GM04503 (cell line): ENCODE measurements around the gene KCNH3.

Source experiments
- DNase-seq: peaks from one replicate; pipeline ENCODE4 v3.0.0-alpha.2; 2012; ENCODE audit warnings: low read depth

Gene KCNH3

DNA sequence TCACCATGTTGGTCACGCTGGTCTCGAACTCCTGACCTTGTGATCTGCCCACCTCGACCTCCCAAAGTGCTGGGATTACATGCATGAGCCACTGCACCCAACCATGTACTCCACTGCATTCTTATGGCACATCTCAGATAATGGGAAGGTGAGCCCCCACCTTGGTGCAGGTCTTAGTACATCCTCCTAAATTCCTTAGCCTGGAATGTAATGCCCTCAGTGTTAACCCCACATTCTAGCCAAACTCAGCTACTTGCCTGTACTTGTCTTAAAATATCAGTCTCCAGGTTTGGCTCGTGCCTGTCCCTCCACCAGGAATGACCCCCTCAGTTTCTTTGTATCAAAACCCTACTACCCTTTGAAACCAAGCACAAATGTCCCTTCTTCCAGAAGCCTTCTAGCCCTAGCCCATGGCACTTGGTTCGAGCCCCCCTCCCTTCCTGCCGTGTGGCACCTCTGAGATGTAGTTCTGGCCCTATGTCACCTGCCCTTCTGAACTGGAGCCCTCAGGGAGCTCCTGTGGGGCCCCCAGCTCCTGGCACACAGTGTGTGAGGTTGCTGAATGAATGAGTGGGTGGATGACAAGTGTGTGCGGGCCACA, 8.4 kb downstream of the KCNH3 start:
- no peak for DNase-seq

DNA sequence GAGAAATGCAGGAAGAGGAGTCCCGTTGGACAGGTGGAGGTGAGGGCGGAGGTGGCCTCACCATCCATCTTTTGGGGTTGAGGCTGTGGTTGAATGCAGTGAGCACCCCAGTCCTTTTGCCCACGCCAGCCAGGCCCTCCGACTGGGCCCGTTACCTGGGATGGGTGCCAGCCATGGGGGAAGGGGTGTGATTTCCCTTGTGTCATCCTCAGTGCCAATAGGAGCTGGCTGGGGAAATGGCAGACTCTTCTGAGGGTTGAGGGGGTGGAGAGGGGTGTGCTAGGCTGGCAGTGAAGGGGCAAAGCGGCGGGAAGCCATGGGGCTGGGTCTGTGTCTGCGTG, 9.6 kb downstream of the KCNH3 start:
- DNase-seq: no peak

DNA sequence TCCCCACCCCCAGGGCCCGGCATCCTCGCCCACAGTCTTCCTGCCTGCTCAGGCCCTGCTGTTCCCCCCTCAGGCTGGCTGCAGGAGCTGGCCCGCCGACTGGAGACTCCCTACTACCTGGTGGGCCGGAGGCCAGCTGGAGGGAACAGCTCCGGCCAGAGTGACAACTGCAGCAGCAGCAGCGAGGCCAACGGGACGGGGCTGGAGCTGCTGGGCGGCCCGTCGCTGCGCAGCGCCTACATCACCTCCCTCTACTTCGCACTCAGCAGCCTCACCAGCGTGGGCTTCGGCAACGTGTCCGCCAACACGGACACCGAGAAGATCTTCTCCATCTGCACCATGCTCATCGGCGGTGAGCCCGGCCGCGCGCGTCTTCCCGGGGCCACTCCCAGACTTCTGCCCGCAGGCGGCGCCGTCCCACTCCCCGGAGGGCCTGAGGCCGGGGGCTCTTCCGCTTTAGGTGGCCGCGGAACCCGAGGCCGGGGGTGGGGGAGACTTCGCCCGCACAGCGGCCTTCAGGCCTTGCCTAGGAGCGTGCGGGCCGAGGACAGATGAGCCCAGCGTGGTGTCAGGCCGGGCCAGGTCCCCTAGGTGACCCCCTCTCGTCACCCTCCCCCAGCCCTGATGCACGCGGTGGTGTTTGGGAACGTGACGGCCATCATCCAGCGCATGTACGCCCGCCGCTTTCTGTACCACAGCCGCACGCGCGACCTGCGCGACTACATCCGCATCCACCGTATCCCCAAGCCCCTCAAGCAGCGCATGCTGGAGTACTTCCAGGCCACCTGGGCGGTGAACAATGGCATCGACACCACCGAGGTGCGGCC, 10.2 kb downstream of the KCNH3 start:
- no peak for DNase-seq

DNA sequence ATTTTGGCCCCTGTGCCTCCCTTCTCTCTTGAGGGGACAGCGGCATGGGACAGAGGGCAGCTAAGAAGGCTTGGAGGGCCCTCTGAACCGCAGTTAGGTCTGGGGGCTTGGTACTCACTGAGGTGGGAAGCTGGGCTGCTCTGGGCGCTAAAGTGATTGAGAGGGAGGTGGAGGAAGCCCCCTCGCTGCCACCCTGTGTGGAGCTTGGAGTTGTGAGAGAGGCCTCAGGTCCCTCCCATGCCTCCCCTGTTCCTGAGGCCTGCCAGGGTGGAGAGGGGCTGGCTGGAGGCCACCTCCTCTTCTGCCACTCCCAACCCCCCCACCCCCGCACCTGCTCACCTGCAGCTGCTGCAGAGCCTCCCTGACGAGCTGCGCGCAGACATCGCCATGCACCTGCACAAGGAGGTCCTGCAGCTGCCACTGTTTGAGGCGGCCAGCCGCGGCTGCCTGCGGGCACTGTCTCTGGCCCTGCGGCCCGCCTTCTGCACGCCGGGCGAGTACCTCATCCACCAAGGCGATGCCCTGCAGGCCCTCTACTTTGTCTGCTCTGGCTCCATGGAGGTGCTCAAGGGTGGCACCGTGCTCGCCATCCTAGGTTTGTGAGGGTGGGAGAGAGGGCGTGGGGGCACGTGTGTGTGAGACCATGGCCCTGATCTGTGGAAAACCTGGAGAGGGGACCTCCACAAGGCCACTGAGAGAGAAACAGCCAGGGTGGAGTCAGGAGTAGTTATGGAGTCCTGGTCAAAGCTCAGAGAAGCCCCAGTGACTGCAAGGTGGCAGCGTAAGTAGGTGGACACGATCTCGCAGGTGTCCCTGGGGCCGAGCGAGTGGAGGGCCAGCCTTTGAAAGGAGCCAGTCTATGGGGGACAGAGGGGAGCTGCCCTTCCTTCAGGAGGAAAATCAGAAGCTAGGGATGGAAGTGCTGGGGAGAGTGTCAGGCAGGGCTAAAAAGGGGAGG, 11.2 kb downstream of the KCNH3 start:
- DNase-seq: no peak

DNA sequence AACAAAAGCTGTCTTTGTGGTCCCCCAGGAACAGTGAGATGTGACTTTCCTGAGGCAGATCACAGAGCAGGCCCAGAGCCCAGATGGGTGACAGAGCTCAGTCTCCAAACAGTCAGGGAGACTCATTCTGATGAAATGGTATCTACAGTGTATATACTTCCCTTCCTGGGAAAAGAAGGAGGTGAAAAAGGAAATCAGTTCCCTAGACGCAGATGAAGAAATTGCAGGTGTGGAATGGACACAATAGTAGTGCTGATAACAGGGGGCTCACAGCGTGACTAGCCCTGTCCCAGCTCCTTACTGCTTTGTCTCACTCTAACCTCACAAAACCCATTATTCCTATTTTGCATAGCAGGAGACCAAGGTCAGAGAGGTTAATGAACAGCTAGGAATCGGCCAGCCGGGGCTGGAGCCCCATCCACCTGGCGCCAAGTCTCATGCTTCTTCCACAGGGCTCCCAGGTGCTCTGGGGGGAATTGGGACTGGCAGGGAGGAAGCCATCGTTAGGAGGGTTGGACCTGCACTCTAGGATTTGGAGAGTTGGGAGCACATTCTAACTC, 11.9 kb downstream of the KCNH3 start:
- DNase-seq: no peak

DNA sequence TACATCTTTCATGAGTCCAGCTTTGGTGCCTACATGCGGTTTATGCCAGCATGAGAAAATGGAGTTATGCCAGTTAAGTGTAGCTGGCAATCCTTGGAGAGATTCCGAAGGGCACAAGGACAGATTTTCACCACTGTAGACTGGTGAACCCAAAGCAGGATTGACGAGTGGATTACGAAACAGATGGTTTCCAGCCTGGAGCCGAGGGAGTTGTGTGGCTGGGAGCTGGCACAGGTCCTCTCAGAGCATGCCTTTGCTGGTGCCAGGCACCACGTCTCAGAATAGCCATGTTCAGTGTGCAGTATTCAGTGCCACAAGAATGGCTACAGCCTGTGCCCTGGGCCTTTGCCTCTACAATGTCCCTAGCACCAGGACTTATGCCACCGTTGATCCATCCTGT, 13.2 kb downstream of the KCNH3 start:
- no peak for DNase-seq

DNA sequence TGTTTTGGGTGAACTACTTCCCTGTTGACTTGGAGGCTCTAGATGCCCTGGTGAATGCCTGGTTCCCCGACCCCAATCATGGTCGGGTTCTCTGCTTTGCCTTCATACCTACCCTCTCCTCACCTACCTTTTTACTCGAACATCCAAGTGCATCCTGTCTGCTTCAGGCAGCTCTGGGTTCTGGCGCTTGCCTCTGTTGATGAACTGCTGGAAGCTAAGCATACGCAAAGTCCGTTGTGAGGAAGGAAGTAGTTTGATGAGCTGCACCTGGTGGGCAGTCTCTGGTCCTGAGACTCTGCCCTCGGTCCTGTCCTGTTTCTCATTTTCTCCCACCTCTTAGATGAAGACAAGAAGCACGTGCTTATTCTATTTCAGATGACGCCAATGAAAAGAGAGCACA, 13.6 kb downstream of the KCNH3 start:
- DNase-seq: no peak

DNA sequence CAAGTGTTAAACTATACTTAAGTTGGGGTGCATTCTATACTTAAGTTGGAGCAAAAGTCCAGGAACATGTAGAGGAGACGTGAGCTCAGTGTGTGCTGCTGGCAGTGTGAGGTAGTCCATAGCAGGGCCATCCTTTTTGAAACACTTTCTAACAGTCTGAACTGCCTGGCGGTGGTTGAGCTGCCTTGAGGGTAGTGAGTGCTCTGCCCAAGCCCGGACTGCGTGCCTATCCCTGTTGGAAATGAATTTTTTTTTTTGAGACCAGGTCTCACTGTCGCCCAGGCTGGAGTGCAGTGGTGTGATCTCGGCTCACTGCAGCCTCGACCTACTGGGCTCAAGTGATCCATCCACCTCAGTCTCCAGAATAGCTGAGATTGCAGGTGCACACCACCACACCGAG, 14.1 kb downstream of the KCNH3 start:
- no peak for DNase-seq

DNA sequence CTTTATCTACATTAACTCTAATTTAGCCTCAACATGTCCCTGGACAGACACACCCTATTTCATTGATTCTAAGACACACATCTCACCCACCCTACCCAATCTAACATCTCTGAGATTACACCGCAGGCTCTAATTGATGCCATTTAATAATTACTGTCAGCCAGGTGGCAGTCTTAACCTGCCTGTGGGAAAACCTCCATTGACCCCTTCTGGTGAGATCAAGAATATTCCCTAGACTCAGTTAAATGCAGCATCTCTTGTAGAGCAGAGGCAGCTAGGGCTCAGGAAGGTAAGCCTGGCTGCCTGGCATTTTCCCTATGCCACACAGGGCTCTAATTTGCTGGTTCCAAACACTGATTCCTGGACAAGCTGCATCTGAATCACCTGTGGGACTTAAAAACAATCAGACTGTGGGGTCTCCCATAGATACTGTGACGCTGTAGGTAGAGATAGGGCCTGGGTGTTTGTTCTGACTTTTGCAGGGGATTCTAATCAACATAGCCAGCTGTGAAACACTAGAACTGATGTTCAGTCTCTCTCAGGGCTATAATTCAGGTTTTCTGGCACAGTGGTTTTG, 14.8 kb downstream of the KCNH3 start:
- DNase-seq: no peak

DNA sequence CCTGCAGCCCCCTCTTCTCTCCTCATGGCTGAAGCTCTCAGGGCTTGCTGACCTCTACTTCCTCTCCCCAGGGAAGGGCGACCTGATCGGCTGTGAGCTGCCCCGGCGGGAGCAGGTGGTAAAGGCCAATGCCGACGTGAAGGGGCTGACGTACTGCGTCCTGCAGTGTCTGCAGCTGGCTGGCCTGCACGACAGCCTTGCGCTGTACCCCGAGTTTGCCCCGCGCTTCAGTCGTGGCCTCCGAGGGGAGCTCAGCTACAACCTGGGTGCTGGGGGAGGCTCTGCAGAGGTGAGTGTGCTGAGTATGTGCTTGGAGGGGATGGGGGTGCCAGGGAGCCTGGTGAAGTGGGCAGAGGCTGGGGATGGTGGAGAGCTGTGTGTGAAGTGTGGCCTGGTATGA, 15.4 kb downstream of the KCNH3 start:
- DNase-seq: no peak

DNA sequence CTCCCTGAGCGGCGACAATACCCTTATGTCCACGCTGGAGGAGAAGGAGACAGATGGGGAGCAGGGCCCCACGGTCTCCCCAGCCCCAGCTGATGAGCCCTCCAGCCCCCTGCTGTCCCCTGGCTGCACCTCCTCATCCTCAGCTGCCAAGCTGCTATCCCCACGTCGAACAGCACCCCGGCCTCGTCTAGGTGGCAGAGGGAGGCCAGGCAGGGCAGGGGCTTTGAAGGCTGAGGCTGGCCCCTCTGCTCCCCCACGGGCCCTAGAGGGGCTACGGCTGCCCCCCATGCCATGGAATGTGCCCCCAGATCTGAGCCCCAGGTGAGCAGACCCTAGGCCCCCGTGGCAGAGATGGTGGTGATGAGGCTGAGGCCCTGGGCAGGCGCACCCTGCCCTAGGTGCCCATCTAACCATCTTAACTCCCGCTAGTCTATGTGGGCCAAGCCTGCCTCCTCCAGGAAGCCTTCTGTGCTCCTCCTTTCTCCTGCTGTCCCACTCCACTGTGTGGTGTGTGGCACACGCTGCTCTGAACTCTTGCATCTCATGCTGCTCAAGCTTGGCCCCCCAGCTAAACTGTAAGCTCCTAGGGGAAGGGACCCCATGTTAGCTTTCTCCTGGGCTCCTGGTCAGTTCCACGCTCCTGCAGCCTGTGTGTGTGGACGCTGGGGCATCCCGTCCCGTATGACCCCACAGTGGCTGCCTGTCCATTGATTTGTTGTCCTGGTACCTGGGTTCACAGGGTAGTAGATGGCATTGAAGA, 17.0 kb downstream of the KCNH3 start:
- no peak for DNase-seq

DNA sequence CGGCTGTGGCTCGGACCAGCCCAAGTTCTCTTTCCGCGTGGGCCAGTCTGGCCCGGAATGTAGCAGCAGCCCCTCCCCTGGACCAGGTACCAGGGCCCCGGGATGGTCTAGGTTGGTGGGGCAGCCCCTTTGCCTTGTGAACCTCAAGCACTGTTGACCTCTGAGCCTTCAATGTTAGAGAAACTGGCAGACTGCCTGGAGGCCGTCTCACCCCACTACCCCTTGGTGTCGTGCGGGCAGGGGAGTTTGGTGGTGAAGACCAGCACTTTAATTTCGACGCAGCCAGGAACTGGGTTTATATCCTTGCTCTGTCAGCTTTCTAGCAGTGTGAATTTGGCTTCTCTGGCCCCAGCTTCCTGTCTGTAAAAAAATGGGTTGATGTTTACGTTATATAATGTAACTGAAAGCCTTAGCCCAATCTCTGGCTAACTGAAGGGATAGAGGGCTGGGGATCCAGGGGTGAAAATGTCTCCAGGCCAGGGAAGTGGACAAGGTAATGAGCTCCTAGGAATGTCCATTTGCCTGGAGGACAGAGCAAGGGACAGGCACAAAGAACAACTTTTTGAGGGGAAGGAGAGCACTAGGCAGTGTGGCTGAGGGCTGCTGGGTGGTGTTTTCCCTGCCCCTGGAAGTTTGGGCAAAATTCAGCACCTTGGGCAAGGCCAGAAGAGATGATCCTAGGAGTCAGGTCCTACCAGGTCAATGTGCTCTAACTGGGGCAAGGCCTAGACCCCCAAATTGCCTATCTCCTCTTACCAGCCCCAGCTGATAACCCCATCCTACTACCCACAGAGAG, 17.8 kb downstream of the KCNH3 start:
- no peak for DNase-seq

DNA sequence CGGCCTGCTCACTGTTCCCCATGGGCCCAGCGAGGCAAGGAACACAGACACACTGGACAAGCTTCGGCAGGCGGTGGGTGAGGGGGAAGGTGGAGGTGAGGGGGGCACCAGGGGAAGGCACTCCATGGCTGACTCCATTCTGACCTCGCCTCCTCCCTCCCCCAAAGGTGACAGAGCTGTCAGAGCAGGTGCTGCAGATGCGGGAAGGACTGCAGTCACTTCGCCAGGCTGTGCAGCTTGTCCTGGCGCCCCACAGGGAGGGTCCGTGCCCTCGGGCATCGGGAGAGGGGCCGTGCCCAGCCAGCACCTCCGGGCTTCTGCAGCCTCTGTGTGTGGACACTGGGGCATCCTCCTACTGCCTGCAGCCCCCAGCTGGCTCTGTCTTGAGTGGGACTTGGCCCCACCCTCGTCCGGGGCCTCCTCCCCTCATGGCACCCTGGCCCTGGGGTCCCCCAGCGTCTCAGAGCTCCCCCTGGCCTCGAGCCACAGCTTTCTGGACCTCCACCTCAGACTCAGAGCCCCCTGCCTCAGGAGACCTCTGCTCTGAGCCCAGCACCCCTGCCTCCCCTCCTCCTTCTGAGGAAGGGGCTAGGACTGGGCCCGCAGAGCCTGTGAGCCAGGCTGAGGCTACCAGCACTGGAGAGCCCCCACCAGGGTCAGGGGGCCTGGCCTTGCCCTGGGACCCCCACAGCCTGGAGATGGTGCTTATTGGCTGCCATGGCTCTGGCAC, 18.5 kb downstream of the KCNH3 start:
- DNase-seq: no peak

DNA sequence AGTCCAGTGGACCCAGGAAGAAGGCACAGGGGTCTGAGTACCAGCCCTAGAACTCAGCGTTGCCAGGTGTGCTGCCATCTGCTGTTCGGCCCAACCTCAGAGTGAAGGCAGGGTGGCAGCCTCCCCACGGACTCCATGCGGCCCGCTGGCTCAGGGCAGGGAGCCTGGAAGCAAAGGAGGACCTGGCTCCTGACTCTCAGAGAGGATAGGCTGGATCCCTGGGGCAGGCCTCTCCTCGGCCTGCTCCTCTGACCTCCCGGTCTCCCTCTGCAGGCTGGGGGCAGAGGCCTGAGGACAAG, 19.0 kb downstream of the KCNH3 start:
- DNase-seq: no peak

DNA sequence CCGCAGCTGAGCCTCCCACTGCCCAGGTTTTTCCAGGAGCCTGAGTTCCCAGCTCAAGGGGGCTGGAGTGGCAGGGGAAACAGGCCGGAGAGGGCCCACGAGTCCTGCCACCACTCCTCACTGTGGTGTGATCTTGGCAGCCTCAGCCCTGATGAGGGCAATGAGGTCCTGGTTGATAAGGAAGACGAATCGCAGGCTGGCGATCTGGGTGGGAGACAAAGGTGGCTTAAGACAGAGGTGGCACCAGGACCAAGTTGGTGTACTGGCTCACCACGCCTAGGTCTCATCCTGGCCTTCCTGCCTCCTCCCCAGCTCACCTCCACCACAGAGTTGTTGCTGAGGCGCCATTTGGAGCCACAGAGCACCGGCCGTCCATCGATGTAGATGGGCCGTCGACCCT, 19.7 kb downstream of the KCNH3 start:
- no peak for DNase-seq

DNA sequence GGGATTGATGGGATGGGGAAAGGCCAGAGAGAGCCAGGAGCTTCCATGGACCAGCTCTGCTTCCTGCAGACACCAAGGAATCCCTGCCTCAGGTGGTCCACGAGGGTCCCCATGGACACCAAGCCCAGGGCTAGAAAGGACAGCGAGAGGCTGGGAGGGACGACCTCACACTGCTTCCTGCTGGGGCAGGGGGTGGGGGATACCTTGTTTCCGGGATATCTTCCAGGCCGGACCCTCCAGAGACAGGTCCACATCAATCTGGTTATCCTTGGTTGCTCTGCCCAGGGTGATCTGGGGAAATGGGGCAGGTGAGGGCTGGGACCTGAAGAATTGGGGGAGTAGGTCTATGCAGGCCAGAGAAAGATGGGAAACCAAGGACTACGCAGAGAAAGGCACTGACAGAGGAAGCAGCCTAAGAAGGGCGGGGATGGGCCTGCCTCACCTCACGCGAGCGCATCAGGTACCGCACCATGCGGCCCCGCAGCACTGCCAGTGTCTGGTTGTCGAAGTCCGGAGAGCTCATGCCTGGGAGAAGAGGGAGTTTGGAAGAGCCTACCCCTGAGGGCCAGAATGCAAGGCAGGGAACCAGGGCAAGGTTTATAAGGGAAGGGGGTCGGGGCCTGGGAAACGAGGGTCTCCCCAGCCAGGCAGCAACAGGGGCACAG, 20.3 kb downstream of the KCNH3 start:
- no peak for DNase-seq

DNA sequence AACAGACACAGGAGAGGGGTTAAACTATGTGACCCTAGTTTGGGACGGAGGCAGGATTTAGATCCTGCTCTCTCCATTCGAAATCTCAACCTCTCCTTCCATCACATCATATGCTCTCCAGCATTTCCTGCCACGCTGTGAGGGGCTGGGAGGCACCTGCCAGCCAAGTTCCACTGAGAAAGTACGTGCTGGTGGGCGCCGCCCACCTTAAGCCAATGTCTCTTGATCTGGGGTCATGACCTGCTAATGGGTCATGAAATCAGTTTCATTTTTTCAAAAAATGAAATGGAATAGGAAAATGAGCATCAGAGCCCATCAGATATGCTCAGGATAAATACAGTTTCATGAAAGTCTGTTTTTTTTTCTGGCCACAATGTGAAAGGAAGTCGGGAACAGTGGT, 21.9 kb downstream of the KCNH3 start:
- no peak for DNase-seq

DNA sequence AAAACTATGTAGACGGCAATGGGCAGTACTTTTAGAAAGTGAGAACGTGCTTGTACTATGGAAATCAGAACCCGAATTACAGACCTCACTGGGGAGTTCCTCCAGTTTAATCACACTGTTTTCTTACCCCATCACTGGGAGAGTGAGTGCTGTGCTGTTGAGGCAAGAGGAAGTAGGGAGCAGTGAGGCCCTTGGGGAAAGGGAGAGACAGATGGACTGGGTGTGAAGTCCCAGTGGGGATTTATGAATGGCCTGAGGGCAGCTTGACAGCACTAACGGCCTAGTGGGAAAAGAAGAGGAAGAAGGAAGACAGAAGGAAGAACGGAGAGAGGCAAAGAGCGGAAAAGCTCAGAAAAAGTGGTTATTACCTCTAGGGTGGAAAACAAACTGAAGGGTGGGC, 23.4 kb downstream of the KCNH3 start:
- DNase-seq: no peak

DNA sequence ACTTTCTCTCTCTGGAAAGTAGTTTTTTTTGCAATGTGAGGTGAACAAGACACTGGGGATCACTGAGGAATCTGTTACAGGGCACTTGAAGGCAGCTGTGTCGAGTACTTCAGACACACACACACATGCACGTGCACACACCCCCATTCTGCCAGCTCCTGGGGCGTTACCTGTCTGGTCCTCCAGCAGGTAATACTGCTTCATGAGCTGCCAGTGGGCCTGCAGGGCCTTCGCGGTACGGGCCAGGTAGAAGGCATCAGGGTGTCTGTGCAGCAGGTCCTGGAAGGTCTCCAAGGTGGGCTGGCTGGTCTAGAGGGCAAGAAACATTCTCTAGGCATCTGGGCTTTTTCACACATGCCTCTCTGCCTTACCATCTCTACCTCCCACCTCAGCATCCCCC, 24.0 kb downstream of the KCNH3 start:
- DNase-seq: no peak
